Epidermal melanocyte (primary cell): ENCODE results near the gene ZFAND3.
"Not testable (repeated sequence)": the region's sequence is repeated elsewhere in the genome, so short reads cannot be mapped to it uniquely, and the experiment has no call there.

Experiments used
- DNase-seq: peaks from one replicate; pipeline ENCODE4 v3.0.0; 2011; ENCODE audit warnings: low spot score; ENCODE audit not compliant: insufficient read length

The ZFAND3 gene

GRCh38 chr6:37893734-37894133 lies 74.2 kb downstream of the ZFAND3 start:
- DNase-seq, result not testable (repeated sequence)

GRCh38 chr6:37894585-37894984 lies 75.1 kb downstream of the ZFAND3 start:
- DNase-seq, result no peak

GRCh38 chr6:37897321-37897720 lies 77.8 kb downstream of the ZFAND3 start:
- DNase-seq, result no peak

DNA sequence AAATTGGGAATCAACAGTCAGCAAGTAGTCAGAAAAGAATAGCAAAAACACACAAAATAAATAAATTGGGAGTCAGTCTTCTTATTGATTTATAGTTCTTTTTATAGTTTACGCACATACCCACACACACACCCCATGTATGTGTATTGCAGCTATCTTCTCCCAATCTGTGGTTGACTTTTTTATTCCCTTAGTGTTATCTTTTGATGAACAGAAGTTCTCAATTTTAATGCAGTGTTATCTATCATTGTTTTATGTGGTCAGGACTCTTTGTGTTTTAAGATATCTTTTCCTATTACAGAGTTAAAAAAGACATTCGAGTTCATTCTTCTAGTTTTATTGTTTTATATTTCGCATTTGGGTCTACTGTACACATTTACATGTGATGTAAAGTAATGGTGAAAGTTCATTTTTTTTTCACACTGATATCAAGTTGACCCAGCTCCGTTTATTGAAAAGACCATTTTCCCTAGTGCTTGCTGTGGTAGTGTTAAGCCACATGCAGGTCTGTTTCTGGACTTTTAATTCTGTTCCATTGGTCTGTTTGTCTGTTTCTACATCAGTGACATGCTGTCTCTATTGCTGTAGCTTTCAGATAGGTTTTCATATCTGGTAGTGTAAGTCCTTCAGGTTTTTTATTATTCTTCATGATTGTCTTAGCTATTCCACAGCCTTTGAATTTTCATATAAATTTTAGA lies 78.4 kb downstream of the ZFAND3 start:
- no peak for DNase-seq

DNA sequence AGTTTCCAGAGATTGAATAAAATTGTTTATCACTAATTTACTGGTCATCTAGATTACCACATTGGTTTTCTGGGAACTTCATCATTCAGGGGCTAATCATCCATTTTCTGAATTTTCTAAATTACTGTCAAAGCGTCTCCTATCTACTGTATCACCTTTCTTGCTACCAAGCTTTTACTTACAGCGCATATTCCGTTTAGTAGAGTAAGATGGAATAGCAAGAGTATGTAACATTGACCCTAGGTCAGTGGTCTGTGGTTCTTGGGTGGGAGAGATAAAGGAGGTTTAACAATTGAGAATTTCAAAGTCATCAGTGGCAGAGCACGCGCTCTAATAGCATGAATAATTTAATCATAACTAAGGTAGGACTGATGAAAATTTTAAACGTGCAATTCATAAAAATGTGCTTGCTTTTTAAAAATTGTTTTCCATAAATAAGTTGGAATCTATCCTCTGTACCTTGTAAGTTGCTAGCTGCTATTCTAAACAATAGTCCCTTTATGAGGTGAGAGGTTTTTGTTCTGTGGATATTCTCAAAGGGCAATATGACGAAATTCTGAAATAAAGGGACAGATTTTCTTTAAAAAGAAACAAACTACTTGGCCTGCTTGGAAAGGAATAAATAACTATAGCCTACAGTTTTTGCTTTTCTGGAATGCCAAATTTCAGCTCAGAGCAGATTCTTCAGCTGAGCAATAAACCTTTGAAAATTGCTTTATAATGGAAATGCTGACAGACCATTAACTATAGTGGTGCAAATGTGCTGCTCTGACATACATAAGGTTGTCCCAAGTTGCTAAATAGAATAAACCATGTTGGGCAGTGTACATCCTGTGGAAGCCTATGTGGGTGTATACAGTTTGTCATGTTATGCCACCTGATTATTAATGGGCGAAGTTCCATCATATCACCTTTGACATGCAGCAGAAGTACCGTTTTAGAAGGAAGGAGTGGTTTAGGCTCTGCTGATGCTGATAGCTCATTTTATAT lies 84.1 kb downstream of the ZFAND3 start:
- no peak for DNase-seq

GRCh38 chr6:37904590-37904989 lies 85.1 kb downstream of the ZFAND3 start:
- DNase-seq, result no peak

DNA sequence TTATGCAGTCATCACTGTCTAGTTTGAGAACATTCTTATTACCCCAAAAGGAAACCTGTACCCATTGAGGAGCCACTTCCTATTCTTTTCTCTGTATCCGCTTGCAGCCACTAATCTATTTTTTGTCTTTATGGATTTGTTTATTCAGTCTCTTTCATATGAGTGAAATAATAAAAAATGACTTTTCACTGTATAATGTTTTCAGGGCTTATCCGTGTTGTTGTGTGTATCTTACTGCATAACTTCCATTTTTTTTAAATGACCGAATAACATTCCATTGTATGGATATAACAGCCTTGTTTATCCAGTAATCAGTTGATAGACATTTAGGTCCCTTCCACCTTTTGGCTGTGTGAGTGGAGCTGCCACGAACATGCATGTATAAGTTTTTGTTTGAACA lies 86.6 kb downstream of the ZFAND3 start:
- DNase-seq, result no peak

GRCh38 chr6:37910998-37911397 lies 91.5 kb downstream of the ZFAND3 start:
- DNase-seq, result no peak

- DNase-seq, result no peak
These were observed 93.7 kb downstream of the ZFAND3 start for GRCh38 chr6:37913210-37913609.

DNA sequence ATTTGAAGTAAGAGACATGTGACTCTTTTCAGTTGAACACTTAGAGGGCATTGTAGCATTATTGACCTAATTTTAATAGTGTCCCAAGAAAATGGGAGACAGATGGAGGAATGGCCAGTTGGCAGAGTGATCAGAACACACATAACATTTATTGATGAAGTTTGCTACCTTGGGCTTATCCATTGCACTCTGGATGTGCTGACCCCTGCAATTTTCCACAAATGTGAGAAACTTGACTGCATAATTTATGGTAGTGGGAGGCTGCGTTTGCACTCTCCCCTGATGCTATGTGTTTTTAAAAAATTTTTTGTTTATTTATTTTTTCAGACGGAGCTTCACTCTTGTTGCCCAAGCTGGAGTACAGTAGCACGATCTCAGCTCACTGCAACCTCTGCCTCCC lies 95.9 kb downstream of the ZFAND3 start:
- no peak for DNase-seq

DNA sequence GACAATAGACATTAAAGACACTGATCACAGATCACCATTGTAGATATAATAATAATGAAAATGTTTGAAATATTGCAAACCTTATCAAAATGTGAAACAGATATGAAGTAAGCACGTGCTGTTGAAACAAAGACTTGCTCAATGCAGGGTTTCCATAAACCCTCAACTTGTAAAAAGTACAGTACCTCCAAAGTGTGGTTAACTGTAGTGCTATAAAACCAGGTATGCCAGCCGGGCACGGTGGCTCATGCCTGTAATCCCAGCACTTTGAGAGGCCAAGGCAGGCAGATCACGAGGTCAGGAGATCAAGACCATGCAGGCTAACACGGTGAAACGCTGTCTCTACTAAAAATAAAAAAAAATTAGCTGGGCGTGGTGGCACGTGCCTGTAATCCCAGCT lies 96.6 kb downstream of the ZFAND3 start:
- no peak for DNase-seq

GRCh38 chr6:37916675-37917074 lies 97.1 kb downstream of the ZFAND3 start:
- no peak for DNase-seq

GRCh38 chr6:37917566-37917965 lies 98.0 kb downstream of the ZFAND3 start:
- DNase-seq, result no peak

DNA sequence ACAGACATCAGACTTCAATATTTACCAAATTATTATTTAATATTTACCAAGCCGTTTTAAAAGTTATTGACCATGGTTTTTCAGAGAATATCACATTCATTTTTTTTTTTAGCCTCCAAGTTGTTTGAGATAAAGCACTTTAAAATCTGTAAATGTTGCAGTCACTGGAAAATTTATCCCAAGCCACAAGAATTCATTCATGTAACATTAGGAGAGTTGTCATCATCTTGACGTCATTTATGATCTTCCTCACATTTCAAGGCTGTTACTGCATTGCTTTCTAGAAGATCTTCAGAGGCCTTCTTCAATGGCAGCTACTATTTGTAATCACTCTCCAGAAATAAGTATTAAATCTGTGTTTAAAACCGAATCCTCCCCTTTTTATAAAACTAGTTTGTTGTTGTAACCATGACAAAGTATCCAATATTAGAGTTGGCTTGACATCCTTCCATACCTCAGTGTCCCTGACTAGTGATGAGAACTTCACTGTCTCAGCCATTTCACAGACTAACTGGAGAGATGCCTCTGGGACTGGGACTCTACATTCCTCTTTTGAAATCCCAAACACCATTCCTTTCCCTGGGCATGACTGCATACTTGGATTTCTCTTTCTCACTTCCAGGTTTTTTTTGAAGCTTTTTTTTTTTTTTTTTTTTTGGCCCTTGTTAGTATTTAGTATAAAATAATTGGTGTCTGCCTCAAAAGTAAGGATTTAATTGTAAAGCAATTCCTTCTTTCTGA lies 100.1 kb downstream of the ZFAND3 start:
- DNase-seq, result no peak

GRCh38 chr6:37920667-37921066 lies 101.1 kb downstream of the ZFAND3 start:
- DNase-seq, result no peak

DNA sequence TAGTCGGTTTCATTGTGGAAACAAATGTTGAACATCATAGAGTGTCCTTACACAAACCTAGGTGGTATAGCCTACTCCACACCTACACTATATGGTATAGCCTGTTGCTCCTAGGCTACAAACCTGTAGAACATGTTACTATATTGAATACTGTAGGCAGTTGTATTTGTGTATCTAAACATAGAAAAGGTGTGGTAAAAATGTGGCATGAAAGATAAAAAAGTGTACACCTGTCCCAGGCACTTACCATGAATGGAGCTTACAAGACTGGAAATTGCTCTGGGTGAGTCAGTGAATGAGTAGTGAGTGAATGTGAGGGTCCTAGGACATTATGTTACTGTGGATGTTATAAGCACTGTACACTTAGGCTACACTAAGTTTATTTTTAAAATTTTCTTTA lies 103.0 kb downstream of the ZFAND3 start:
- DNase-seq, result no peak

DNA sequence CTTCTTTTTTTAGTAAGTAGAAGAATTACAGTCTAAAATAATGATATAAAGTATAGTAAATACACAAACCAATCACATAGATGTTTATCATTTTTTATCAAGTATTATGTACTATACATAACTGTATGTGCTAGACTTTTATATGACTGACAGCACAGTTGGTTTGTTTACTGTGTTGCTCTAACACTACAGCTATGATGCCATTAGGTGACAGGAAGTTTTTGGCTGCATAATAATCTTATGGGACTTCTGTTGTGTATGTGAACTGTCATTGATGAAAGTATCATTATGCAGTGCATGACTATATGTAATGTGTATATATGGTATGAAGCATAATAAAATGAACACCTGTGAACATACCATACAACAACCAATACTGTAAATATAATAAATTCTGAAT lies 104.0 kb downstream of the ZFAND3 start:
- no peak for DNase-seq

GRCh38 chr6:37926661-37927060 lies 107.1 kb downstream of the ZFAND3 start:
- no peak for DNase-seq

- no peak for DNase-seq
These were observed 108.7 kb downstream of the ZFAND3 start for GRCh38 chr6:37928217-37928616.

GRCh38 chr6:37930288-37930971 lies 110.9 kb downstream of the ZFAND3 start:
- DNase-seq, result no peak

GRCh38 chr6:37931066-37931465 lies 111.5 kb downstream of the ZFAND3 start:
- no peak for DNase-seq
